Neural progenitor cell (in vitro differentiated cells): ENCODE measurements around the gene ADI1. TPM values are rescaled to one million over a fixed set of nuclear protein-coding genes. Genes with fewer than 3 reads are reported as not detected.

Experiments
- DNase-seq: peaks from one replicate; pipeline ENCODE4 v3.0.0-alpha.2; 2016; ENCODE audit warnings: low spot score
- H2AFZ ChIP-seq: fragments of 200-600 bp; sonication (generic); replicated peaks from 2 replicates; pipeline ENCODE4 v1.6.1; 2016; ENCODE audit warnings: antibody characterized with exemption
- H3F3A ChIP-seq: fragments of 200-600 bp; sonication (generic); 2 replicates; pipeline ENCODE4 v1.6.1; 2016; ENCODE audit warnings: antibody characterized with exemption, low read depth
- H3K27ac ChIP-seq: fragments of 200-600 bp; sonication (generic); 2 replicates; pipeline ENCODE4 v1.5.1; 2016; ENCODE audit warnings: mild to moderate bottlenecking
- H3K27me3 ChIP-seq: fragments of 200-600 bp; sonication (generic); 2 replicates; pipeline ENCODE4 v1.6.1; 2016; ENCODE audit warnings: mild to moderate bottlenecking, moderate library complexity
- H3K36me3 ChIP-seq: fragments of 200-600 bp; sonication (generic); 2 replicates; pipeline ENCODE4 v1.5.1; 2016
- H3K4me1 ChIP-seq: fragments of 200-600 bp; sonication (generic); 2 replicates; pipeline ENCODE4 v1.6.1; 2016; ENCODE audit warnings: mixed run types
- H3K4me2 ChIP-seq: fragments of 200-600 bp; sonication (generic); 2 replicates; pipeline ENCODE4 v1.6.1; 2016
- H3K4me3 ChIP-seq: fragments of 200-600 bp; sonication (generic); 2 replicates; pipeline ENCODE4 v1.5.1; 2016
- H3K79me2 ChIP-seq: fragments of 200-600 bp; sonication (generic); 2 replicates; pipeline ENCODE4 v1.6.1; 2016; ENCODE audit warnings: low read depth
- H3K9ac ChIP-seq: fragments of 200-600 bp; sonication (generic); 2 replicates; pipeline ENCODE4 v1.6.1; 2016
- H3K9me3 ChIP-seq: fragments of 200-600 bp; sonication (generic); 2 replicates; pipeline ENCODE4 v1.5.1; 2016; ENCODE audit warnings: low read depth
- H4K20me1 ChIP-seq: fragments of 200-600 bp; sonication (generic); 2 replicates; pipeline ENCODE4 v1.6.1; 2016; ENCODE audit warnings: low read depth
- H3K27ac Mint-ChIP-seq: 3 replicates; pipeline ENCODE4 v1.8.0; 2021; ENCODE audit warnings: mixed read lengths
- H3K27me3 Mint-ChIP-seq: 2 replicates; pipeline ENCODE4 v1.8.0; 2022; ENCODE audit warnings: low read depth, mild to moderate bottlenecking, inconsistent platforms, moderate library complexity, mixed read lengths; ENCODE audit not compliant: insufficient read depth
- H3K36me3 Mint-ChIP-seq: 3 replicates; pipeline ENCODE4 v1.8.0; 2021; ENCODE audit warnings: mixed read lengths
- H3K4me1 Mint-ChIP-seq: 3 replicates; pipeline ENCODE4 v1.8.0; 2021; ENCODE audit warnings: mixed read lengths
- H3K4me3 Mint-ChIP-seq: 3 replicates; pipeline ENCODE4 v1.8.0; 2021; ENCODE audit warnings: mild to moderate bottlenecking, moderate library complexity, mixed read lengths
- H3K9me3 Mint-ChIP-seq: 3 replicates; pipeline ENCODE4 v1.8.0; 2020; ENCODE audit warnings: mixed read lengths
- CTCF ChIP-seq: fragments of 200-600 bp; sonication (generic); IDR thresholded peaks from 2 replicates; pipeline ENCODE4 v1.5.1; 2017; ENCODE audit warnings: antibody characterized with exemption, mild to moderate bottlenecking
- EZH2 ChIP-seq: fragments of 200-600 bp; sonication (generic); IDR thresholded peaks from 2 replicates; pipeline ENCODE4 v1.6.1; 2017; ENCODE audit warnings: antibody characterized with exemption, mild to moderate bottlenecking, moderate library complexity
- EZH2phosphoT487 ChIP-seq: fragments of 200-600 bp; sonication (generic); IDR thresholded peaks from 2 replicates; pipeline ENCODE4 v1.6.1; 2017; ENCODE audit warnings: antibody characterized with exemption
- total RNA-seq: library from RNA; depleted of rRNA; stranded (reverse); fragments of >200 nt; gene quantifications from 2 replicates; pipeline ENCODE4 v1.2.3, GENCODE V29; 2015; ENCODE audit warnings: low replicate concordance

The ADI1 gene
- total RNA-seq, 1 donor from 2014 or later = 29.3 TPM

- Histone ChIP-seq H3K36me3 (peaks cover 5% of the 10 kb centered on the region), H3K79me2 (peaks cover 19% of the 10 kb centered on the region), H3K4me2 (no peak overlapping the region), H3F3A (peaks cover 9% of the 10 kb centered on the region), H3K4me1 (no peaks in the 10 kb centered on the region), H3K27ac (no peak overlapping the region), H2AFZ (no peak overlapping the region), H3K4me3 (no peak overlapping the region), H4K20me1 (no peaks in the 10 kb centered on the region), H3K9me3 (no peaks in the 10 kb centered on the region), H3K27me3 (no peaks in the 10 kb centered on the region), H3K9ac (no peak overlapping the region)
- Mint-ChIP-seq H3K9me3 (peaks cover 11% of the 10 kb centered on the region), H3K27me3 (no peaks in the 10 kb centered on the region), H3K4me1 (peaks cover 4% of the 10 kb centered on the region), H3K27ac (no peak overlapping the region), H3K4me3 (no peak overlapping the region), H3K36me3 (peaks cover 26% of the 10 kb centered on the region)
- no peak for TF ChIP-seq EZH2phosphoT487
- TF ChIP-seq EZH2 = no peak
- TF ChIP-seq CTCF = no peak
- DNase-seq = no peak
These were observed 6.1 kb downstream of the ADI1 start for GRCh38 chr2:3513026-3513810.

GRCh38 chr2:3512086-3512485 is 7.2 kb downstream of the ADI1 start:
- no peak overlapping the region for H3K27ac ChIP-seq

GRCh38 chr2:3505771-3506170 is 13.6 kb downstream of the ADI1 start:
- Histone ChIP-seq H3K4me2 (no peak overlapping the region), H2AFZ (no peak overlapping the region), H3K36me3 (no peaks in the 10 kb centered on the region), H3K4me3 (no peak overlapping the region), H3F3A (no peaks in the 10 kb centered on the region), H4K20me1 (no peaks in the 10 kb centered on the region), H3K79me2 (no peaks in the 10 kb centered on the region), H3K27me3 (no peaks in the 10 kb centered on the region), H3K4me1 (no peaks in the 10 kb centered on the region), H3K9me3 (no peaks in the 10 kb centered on the region), H3K27ac (no peak overlapping the region), H3K9ac (no peak overlapping the region)
- no peak for DNase-seq
- no peak overlapping the region for H3K27ac Mint-ChIP-seq
- TF ChIP-seq EZH2 (no peak), EZH2phosphoT487 (no peak), CTCF (no peak)
- no peaks in the 10 kb centered on the region for H3K4me1 Mint-ChIP-seq
- no peak overlapping the region for H3K4me3 Mint-ChIP-seq
- peaks cover 2% of the 10 kb centered on the region for H3K9me3 Mint-ChIP-seq
- H3K36me3 Mint-ChIP-seq = peaks cover 25% of the 10 kb centered on the region
- H3K27me3 Mint-ChIP-seq = peaks cover 2% of the 10 kb centered on the region

More at GRCh38 chr2:3512086-3512485, 7.2 kb downstream of the ADI1 start:
- Mint-ChIP-seq H3K9me3 (peaks cover 11% of the 10 kb centered on the region), H3K4me3 (no peak overlapping the region), H3K4me1 (no peaks in the 10 kb centered on the region), H3K27ac (no peak overlapping the region), H3K36me3 (peaks cover 29% of the 10 kb centered on the region), H3K27me3 (no peaks in the 10 kb centered on the region)
- no peak overlapping the region for H3K4me3 ChIP-seq
- peaks cover 7% of the 10 kb centered on the region for H3K79me2 ChIP-seq
- H2AFZ ChIP-seq = no peak overlapping the region
- H3K4me1 ChIP-seq = no peaks in the 10 kb centered on the region
- peaks cover 2% of the 10 kb centered on the region for H3F3A ChIP-seq
- DNase-seq = no peak
- TF ChIP-seq EZH2 (no peak), EZH2phosphoT487 (no peak), CTCF (no peak)
- peaks cover under 1% of the 10 kb centered on the region for H3K36me3 ChIP-seq
- no peak overlapping the region for H3K4me2 ChIP-seq
- no peaks in the 10 kb centered on the region for H3K9me3 ChIP-seq
- H4K20me1 ChIP-seq = no peaks in the 10 kb centered on the region
- no peak overlapping the region for H3K9ac ChIP-seq
- no peaks in the 10 kb centered on the region for H3K27me3 ChIP-seq
